Measurements from ENCODE around the gene STAT5B.

STAT5B gene

GRCh38 chr17:42197564-42198156 is 78.5 kb downstream of the STAT5B start:
- no peak for TF ChIP-seq ZBTB7A (IDR thresholded peaks at IDR 0.05; ENCODE audit: low read depth)

GRCh38 chr17:42193969-42194899 is 82.0 kb downstream of the STAT5B start, which contains the start of gene GHDC:
Gene GHDC, minus strand, starts transcription at chr17:42194494. Its CDS starts 913 bp downstream, at chr17:42193581.
- TF ChIP-seq NFIC (IDR thresholded peaks at IDR 0.05) (no peak), ZBTB7A (IDR thresholded peaks at IDR 0.05; ENCODE audit: low read depth) (peak; percentile 77; the same call in 1 of the 2 replicates), CEBPB (IDR thresholded peaks at IDR 0.05) (no peak), EP300 (IDR thresholded peaks at IDR 0.05; ENCODE audit: borderline replicate concordance) (no peak), USF1 (IDR thresholded peaks at IDR 0.05) (peak; percentile 85), TCF12 (IDR thresholded peaks at IDR 0.05; ENCODE audit: low read depth) (peak; percentile 52; the same call in 1 of the 2 replicates), EGR1 (IDR thresholded peaks at IDR 0.05) (no peak), CREB1 (IDR thresholded peaks at IDR 0.05; ENCODE audit: low read depth) (no peak), FOXM1 (IDR thresholded peaks at IDR 0.05; ENCODE audit: borderline replicate concordance, low read depth) (no peak), REST (IDR thresholded peaks at IDR 0.05; ENCODE audit: low read depth) (no peak), RAD21 (IDR thresholded peaks at IDR 0.05; ENCODE audit: low read depth) (no peak), YY1 (IDR thresholded peaks at IDR 0.05; ENCODE audit: low read depth) (0 out of 2 replicates have a peak, but pooled peaks have one; percentile 67), MAX (IDR thresholded peaks at IDR 0.05) (peak; percentile 97), TEAD4 (IDR thresholded peaks at IDR 0.05) (no peak), TAF1 (IDR thresholded peaks at IDR 0.05; ENCODE audit: low read depth) (no peak)

- TF ChIP-seq YY1 (IDR thresholded peaks at IDR 0.05; ENCODE audit: low read depth) (no peak), REST (IDR thresholded peaks at IDR 0.05; ENCODE audit: low read depth) (no peak), USF1 (IDR thresholded peaks at IDR 0.05) (no peak), NFIC (IDR thresholded peaks at IDR 0.05) (no peak), MAX (IDR thresholded peaks at IDR 0.05) (no peak), FOXM1 (IDR thresholded peaks at IDR 0.05; ENCODE audit: borderline replicate concordance, low read depth) (no peak), ZBTB7A (IDR thresholded peaks at IDR 0.05; ENCODE audit: low read depth) (no peak), CREB1 (IDR thresholded peaks at IDR 0.05; ENCODE audit: low read depth) (no peak)
Observed at GRCh38 chr17:42193216-42193968, 82.8 kb downstream of the STAT5B start.

- TF ChIP-seq RAD21 (IDR thresholded peaks at IDR 0.05; ENCODE audit: low read depth) (no peak), USF1 (IDR thresholded peaks at IDR 0.05) (no peak), TAF1 (IDR thresholded peaks at IDR 0.05; ENCODE audit: low read depth) (no peak), REST (IDR thresholded peaks at IDR 0.05; ENCODE audit: low read depth) (no peak), CREB1 (IDR thresholded peaks at IDR 0.05; ENCODE audit: low read depth) (no peak), YY1 (IDR thresholded peaks at IDR 0.05; ENCODE audit: low read depth) (no peak), ZBTB7A (IDR thresholded peaks at IDR 0.05; ENCODE audit: low read depth) (no peak), FOXM1 (IDR thresholded peaks at IDR 0.05; ENCODE audit: borderline replicate concordance, low read depth) (no peak), MAX (IDR thresholded peaks at IDR 0.05) (no peak), NFIC (IDR thresholded peaks at IDR 0.05) (no peak)
Observed at GRCh38 chr17:42192189-42193126, 83.7 kb downstream of the STAT5B start.

Measured in Ishikawa (cell line).